Measurements from ENCODE around the gene HPCAL1. TPM values are rescaled to one million over a fixed set of nuclear protein-coding genes. Genes with fewer than 3 reads are reported as not detected.

Gene HPCAL1
- total and polyA plus RNA-seq, 2 of the 8 experiments (the other 6 are each of a cell fraction or from before 2014, with no cell fraction given): 5.8 to 8.6 TPM

DNA sequence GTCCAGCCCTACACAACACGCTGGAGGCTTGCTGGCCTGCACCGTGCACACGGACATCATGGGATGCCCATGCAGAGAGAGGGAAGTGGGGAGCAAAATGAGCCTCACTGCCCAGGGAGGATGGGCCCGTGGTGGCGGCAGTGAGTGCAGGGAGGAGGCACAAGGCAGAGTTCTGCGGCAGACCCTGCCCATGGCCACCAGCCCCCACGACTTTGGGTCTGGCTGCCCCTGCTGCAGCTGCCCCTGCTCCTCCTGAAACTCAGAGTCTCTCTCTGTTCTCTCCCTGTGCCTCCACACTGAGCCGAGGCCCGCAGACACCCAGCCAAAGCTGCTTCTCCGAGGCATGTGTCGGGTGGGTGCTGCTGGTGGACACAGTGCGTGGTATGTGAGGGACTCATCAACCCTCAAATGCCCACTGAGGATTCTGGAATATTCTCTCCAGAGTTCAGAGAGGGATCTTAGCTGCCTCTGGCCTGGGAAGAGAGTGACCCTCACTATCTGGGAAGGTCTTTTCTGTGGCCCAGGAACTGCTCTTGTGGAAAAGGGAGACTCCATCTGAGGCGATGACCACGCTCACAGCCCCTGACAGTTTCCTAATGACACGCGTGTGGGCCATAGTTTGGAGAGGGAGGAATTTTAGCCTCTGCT, 45.1 kb upstream of the HPCAL1 start:
- H3K36me3 ChIP-seq (ENCODE audit: control insufficient read depth in 2 of 4, insufficient read depth in 4 of 4, low read length in 3 of 4): no peaks in the 10 kb centered on the region
- FAIRE-seq: no peak
- TF ChIP-seq NRF1 (IDR thresholded peaks at IDR 0.05; ENCODE audit: low read depth, low read length) (no peak), POLR2AphosphoS5 (IDR thresholded peaks at IDR 0.05; ENCODE audit: low read depth, low read length) (no peak), KDM4A (IDR thresholded peaks at IDR 0.05; ENCODE audit: low read depth, low read length, severe bottlenecking) (no peak), SRF (IDR thresholded peaks at IDR 0.05; ENCODE audit: low read depth, low read length) (no peak), SIN3A (conservative IDR thresholded peaks at IDR 0.05 in 1 of 2, IDR thresholded peaks at IDR 0.05 in 1 of 2; ENCODE audit: low read depth in 1 of 2, low read length in 2 of 2) (no peak), FOSL1 (IDR thresholded peaks at IDR 0.05; ENCODE audit: insufficient read depth, low read depth, low read length) (no peak), EGR1 (IDR thresholded peaks at IDR 0.05; ENCODE audit: borderline replicate concordance, low read depth, low read length) (no peak)
- TF ChIP-seq, protein P1, sequence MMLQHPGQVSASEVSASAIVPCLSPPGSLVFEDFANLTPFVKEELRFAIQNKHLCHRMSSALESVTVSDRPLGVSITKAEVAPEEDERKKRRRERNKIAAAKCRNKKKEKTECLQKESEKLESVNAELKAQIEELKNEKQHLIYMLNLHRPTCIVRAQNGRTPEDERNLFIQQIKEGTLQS (IDR thresholded peaks at IDR 0.05; ENCODE audit: insufficient read depth, low read depth, low read length): no peak
- TF ChIP-seq, protein P2, sequence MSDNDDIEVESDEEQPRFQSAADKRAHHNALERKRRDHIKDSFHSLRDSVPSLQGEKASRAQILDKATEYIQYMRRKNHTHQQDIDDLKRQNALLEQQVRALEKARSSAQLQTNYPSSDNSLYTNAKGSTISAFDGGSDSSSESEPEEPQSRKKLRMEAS (IDR thresholded peaks at IDR 0.05): no peak
- TF ChIP-seq, protein P3, sequence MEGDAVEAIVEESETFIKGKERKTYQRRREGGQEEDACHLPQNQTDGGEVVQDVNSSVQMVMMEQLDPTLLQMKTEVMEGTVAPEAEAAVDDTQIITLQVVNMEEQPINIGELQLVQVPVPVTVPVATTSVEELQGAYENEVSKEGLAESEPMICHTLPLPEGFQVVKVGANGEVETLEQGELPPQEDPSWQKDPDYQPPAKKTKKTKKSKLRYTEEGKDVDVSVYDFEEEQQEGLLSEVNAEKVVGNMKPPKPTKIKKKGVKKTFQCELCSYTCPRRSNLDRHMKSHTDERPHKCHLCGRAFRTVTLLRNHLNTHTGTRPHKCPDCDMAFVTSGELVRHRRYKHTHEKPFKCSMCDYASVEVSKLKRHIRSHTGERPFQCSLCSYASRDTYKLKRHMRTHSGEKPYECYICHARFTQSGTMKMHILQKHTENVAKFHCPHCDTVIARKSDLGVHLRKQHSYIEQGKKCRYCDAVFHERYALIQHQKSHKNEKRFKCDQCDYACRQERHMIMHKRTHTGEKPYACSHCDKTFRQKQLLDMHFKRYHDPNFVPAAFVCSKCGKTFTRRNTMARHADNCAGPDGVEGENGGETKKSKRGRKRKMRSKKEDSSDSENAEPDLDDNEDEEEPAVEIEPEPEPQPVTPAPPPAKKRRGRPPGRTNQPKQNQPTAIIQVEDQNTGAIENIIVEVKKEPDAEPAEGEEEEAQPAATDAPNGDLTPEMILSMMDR (IDR thresholded peaks at IDR 0.05; ENCODE audit: control extremely low read depth in 1 of 3, insufficient read depth in 1 of 3, low read depth in 1 of 3, low read length in 3 of 3): no peak

More for the DNA sequence above, 45.1 kb upstream of the HPCAL1 start:
- no peak overlapping the region for H3K4ac ChIP-seq (replicated peaks; ENCODE audit: insufficient read length, low read depth, low read length)
- no peak overlapping the region for H3K27ac ChIP-seq (ENCODE audit: low read depth, low read length)
- H3K23me2 ChIP-seq (ENCODE audit: low read depth, low read length): no peaks in the 10 kb centered on the region
- no peak overlapping the region for H4K5ac ChIP-seq (ENCODE audit: insufficient read length, low read depth, low read length)
- no peaks in the 10 kb centered on the region for H4K20me1 ChIP-seq (replicated peaks in 1 of 2; ENCODE audit: control insufficient read depth in 1 of 2, insufficient read depth in 2 of 2, low read length in 2 of 2)
- H3K18ac ChIP-seq (ENCODE audit: extremely low read depth, low read length): no peak overlapping the region
- no peak overlapping the region for H3K9ac ChIP-seq (replicated peaks in 1 of 4; ENCODE audit: extremely low read depth in 1 of 4, low read depth in 3 of 4, low read length in 3 of 4)
- no peak overlapping the region for H2AK5ac ChIP-seq (ENCODE audit: low read depth, low read length)
- H3K23ac ChIP-seq (ENCODE audit: insufficient read length): no peak overlapping the region
- no peak overlapping the region for H3K14ac ChIP-seq (ENCODE audit: insufficient read length)
- no peaks in the 10 kb centered on the region for H3K79me1 ChIP-seq (ENCODE audit: low read depth, low read length)
- no peaks in the 10 kb centered on the region for H3K79me2 ChIP-seq (ENCODE audit: control insufficient read depth in 1 of 2, insufficient read depth in 2 of 2, low read length in 2 of 2)
- no peak overlapping the region for H4K91ac ChIP-seq (replicated peaks; ENCODE audit: insufficient read length, low read length)
- no peaks in the 10 kb centered on the region for H3K27me3 ChIP-seq (replicated peaks in 1 of 4; ENCODE audit: control insufficient read depth in 3 of 4, extremely low read depth in 1 of 4, insufficient read depth in 3 of 4, low read length in 3 of 4)
- no peak overlapping the region for H3K56ac ChIP-seq (replicated peaks; ENCODE audit: insufficient read length, low read depth, low read length)
- no peak for DNase-seq (ENCODE audit: low read depth in 1 of 2, low spot score in 2 of 2)
- H3K4me3 ChIP-seq (ENCODE audit: extremely low read depth in 1 of 4, insufficient read depth in 2 of 4, low read depth in 3 of 4, low read length in 4 of 4): no peak overlapping the region
- 89% methylated on average over 16 of the region's 16 CpGs; no CpG with 5 or more reads in 1 of the 2 experiments for WGBS, 2 experiments (ENCODE audit: extremely low coverage in 1 of 2, insufficient coverage in 1 of 2, insufficient read length in 1 of 2, insufficient replicate concordance in 2 of 2, low coverage in 1 of 2, low lambda C conversion rate in 2 of 2, missing lambda C conversion rate in 1 of 2)
- no peak overlapping the region for H2BK5ac ChIP-seq (ENCODE audit: low read depth, low read length)
- H3K4me2 ChIP-seq (ENCODE audit: insufficient read depth in 1 of 2, low read depth in 2 of 2, low read length in 2 of 2): no peak overlapping the region
- no peak overlapping the region for H2AFZ ChIP-seq (ENCODE audit: low read length)
- H2BK20ac ChIP-seq (ENCODE audit: low read length): no peak overlapping the region
- H4K8ac ChIP-seq (ENCODE audit: extremely low read depth, insufficient read depth, low read length): no peak overlapping the region
- no peak overlapping the region for H2BK120ac ChIP-seq (replicated peaks; ENCODE audit: low read depth, low read length)
- H3K4me1 ChIP-seq (replicated peaks in 1 of 4; ENCODE audit: control insufficient read depth in 3 of 4, insufficient read depth in 4 of 4, low read length in 3 of 4): no peaks in the 10 kb centered on the region
- no peak overlapping the region for H2BK15ac ChIP-seq (ENCODE audit: low read length)
- no peak overlapping the region for H2BK12ac ChIP-seq (ENCODE audit: low read depth, low read length)
- CTCF ChIA-PET (ENCODE audit: partially characterized antibody): interaction anchor here (1.1 to 2.2 kb wide), 4 partner anchors 12 to 177 kb away, joined by 4 to 6 read pairs (median 4); no protein-coding TSS in a partner anchor
- H3K9me3 ChIP-seq (ENCODE audit: insufficient read depth in 2 of 2, low read depth in 1 of 2, low read length in 1 of 2): no peaks in the 10 kb centered on the region
- POLR2A ChIA-PET (ENCODE audit: partially characterized antibody): no interaction called here
